Measurements from ENCODE around the gene PLEKHG5.
"Not testable (repeated sequence)": the region's sequence is repeated elsewhere in the genome, so short reads cannot be mapped to it uniquely, and the experiment has no call there.

DNA sequence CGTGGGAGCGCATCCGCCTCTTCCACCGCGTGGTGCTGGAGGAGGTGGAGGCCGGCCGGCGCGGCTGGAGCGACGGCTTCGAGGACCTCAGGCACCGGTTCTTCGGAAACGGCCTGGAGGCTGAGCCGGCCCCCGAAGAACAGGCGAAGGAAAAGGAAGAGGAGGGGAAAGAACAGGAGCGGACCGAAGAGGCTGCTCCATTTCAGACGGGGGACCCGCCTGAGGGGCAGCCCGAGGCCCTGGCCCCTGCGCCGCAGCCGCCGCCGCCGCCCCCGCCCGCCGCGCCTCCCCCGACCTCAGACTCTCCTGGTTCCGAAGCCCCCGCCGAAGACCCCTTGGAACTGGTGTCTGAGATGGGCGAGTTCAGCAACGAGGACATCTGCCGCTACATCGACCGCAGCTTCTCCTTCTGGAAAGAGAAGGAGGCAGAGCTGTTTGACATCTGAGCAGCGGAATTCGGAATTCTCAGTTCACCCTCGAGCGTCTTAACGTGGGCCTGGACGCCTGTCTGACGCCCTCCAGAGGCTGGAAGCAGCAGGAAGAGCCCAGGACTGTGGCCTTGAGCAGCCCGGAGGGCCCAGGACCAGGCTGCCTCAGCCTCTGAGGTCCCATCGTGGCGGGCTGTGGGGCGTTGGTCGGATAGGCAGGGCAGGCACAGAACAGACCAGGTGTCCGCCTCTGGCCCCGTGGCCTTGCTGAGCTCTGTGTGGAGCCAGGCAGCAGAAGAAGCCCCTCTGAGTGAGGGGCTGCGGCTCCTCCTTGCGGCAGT is 35.5 kb downstream of the PLEKHG5 start:
- TF ChIP-seq, protein P1, sequence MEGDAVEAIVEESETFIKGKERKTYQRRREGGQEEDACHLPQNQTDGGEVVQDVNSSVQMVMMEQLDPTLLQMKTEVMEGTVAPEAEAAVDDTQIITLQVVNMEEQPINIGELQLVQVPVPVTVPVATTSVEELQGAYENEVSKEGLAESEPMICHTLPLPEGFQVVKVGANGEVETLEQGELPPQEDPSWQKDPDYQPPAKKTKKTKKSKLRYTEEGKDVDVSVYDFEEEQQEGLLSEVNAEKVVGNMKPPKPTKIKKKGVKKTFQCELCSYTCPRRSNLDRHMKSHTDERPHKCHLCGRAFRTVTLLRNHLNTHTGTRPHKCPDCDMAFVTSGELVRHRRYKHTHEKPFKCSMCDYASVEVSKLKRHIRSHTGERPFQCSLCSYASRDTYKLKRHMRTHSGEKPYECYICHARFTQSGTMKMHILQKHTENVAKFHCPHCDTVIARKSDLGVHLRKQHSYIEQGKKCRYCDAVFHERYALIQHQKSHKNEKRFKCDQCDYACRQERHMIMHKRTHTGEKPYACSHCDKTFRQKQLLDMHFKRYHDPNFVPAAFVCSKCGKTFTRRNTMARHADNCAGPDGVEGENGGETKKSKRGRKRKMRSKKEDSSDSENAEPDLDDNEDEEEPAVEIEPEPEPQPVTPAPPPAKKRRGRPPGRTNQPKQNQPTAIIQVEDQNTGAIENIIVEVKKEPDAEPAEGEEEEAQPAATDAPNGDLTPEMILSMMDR (IDR thresholded peaks at IDR 0.05 in 4 of 5, conservative IDR thresholded peaks at IDR 0.05 in 1 of 5): not testable (repeated sequence)
- TF ChIP-seq POLR2A (IDR thresholded peaks at IDR 0.05): not testable (repeated sequence)
